H9 (cell line): ENCODE measurements around the gene TM4SF1. TPM values are rescaled to one million over a fixed set of nuclear protein-coding genes. Genes with fewer than 3 reads are reported as not detected.

Experiments
- DNase-seq: peaks from one replicate; pipeline ENCODE4 v3.0.0-alpha.2; 2017
- H2AFZ ChIP-seq: one replicate; pipeline ENCODE4 v1.6.1; 2013; ENCODE audit warnings: mild to moderate bottlenecking, low read length, control low read depth, moderate library complexity
- H2AK5ac ChIP-seq: 2 replicates; pipeline ENCODE4 v1.6.1; 2013; ENCODE audit warnings: low read length, control low read depth, mixed read lengths; ENCODE audit not compliant: insufficient read length
- H2BK120ac ChIP-seq: one replicate; pipeline ENCODE4 v1.6.1; 2013; ENCODE audit warnings: low read depth, mild to moderate bottlenecking, low read length, control low read depth, inconsistent platforms; ENCODE audit not compliant: poor library complexity, severe bottlenecking
- H2BK12ac ChIP-seq: 2 replicates; pipeline ENCODE4 v1.6.1; 2013; ENCODE audit warnings: low read length, control low read depth, mixed read lengths, low read depth; ENCODE audit not compliant: insufficient read length
- H2BK15ac ChIP-seq: 2 replicates; pipeline ENCODE4 v1.6.1; 2013; ENCODE audit warnings: low read depth, low read length, control low read depth
- H2BK20ac ChIP-seq: one replicate; pipeline ENCODE4 v1.6.1; 2013; ENCODE audit warnings: low read depth, mild to moderate bottlenecking, low read length, control low read depth, inconsistent platforms; ENCODE audit not compliant: poor library complexity, severe bottlenecking
- H2BK5ac ChIP-seq: 2 replicates; pipeline ENCODE4 v1.6.1; 2013; ENCODE audit warnings: low read length, control low read depth, mixed read lengths; ENCODE audit not compliant: insufficient read length
- H3K14ac ChIP-seq: 2 replicates; pipeline ENCODE4 v1.6.1; 2013; ENCODE audit warnings: low read length, control low read depth; ENCODE audit not compliant: insufficient read depth
- H3K18ac ChIP-seq: 2 replicates; pipeline ENCODE4 v1.6.1; 2013; ENCODE audit warnings: low read depth, mild to moderate bottlenecking, mixed read lengths, low read length, control low read depth; ENCODE audit not compliant: insufficient read length
- H3K23ac ChIP-seq: 2 replicates; pipeline ENCODE4 v1.6.1; 2013; ENCODE audit warnings: low read length, control low read depth, mixed read lengths, low read depth; ENCODE audit not compliant: insufficient read length
- H3K23me2 ChIP-seq: 2 replicates; pipeline ENCODE4 v1.6.1; 2013; ENCODE audit warnings: low read depth, mild to moderate bottlenecking, mixed read lengths, low read length, control low read depth; ENCODE audit not compliant: insufficient read length, poor library complexity, severe bottlenecking
- H3K27ac ChIP-seq: 2 replicates; pipeline ENCODE4 v1.5.1; 2013; ENCODE audit warnings: low read length, control low read depth, mixed read lengths, low read depth; ENCODE audit not compliant: insufficient read length
- H3K27me3 ChIP-seq: 2 replicates; pipeline ENCODE4 v1.6.1; 2013; ENCODE audit warnings: low read length, control low read depth, inconsistent platforms; ENCODE audit not compliant: insufficient read depth
- H3K4ac ChIP-seq: 2 replicates; pipeline ENCODE4 v1.6.1; 2013; ENCODE audit warnings: low read depth, mild to moderate bottlenecking, control low read depth, inconsistent platforms, low read length, moderate library complexity
- H3K4me1 ChIP-seq: 2 replicates; pipeline ENCODE4 v1.6.1; 2013; ENCODE audit warnings: low read length, control low read depth, inconsistent platforms; ENCODE audit not compliant: insufficient read depth
- H3K4me2 ChIP-seq: 2 replicates; pipeline ENCODE4 v1.6.1; 2013; ENCODE audit warnings: low read length, control low read depth, mixed read lengths; ENCODE audit not compliant: insufficient read length, insufficient read depth
- H3K56ac ChIP-seq: 2 replicates; pipeline ENCODE4 v1.6.1; 2013; ENCODE audit warnings: low read depth, mild to moderate bottlenecking, mixed read lengths, low read length, control low read depth; ENCODE audit not compliant: insufficient read length
- H3K79me1 ChIP-seq: 2 replicates; pipeline ENCODE4 v1.6.1; 2013; ENCODE audit warnings: low read depth, mild to moderate bottlenecking, moderate library complexity, low read length, control low read depth, inconsistent platforms; ENCODE audit not compliant: insufficient read depth, poor library complexity, severe bottlenecking
- H3K79me2 ChIP-seq: 2 replicates; pipeline ENCODE4 v1.6.1; 2013; ENCODE audit warnings: low read length, control low read depth, inconsistent platforms; ENCODE audit not compliant: insufficient read depth
- H3K9ac ChIP-seq: 2 replicates; pipeline ENCODE4 v1.6.1; 2013; ENCODE audit warnings: low read length, control low read depth, mixed read lengths; ENCODE audit not compliant: insufficient read length; ENCODE audit errors: extremely low read depth
- H3K9me3 ChIP-seq: one replicate; pipeline ENCODE4 v1.6.1; 2013; ENCODE audit warnings: low read depth, low read length, inconsistent platforms; ENCODE audit not compliant: control insufficient read depth
- H3T11ph ChIP-seq: one replicate; pipeline ENCODE4 v1.6.1; 2013; ENCODE audit warnings: mild to moderate bottlenecking, low read length, control low read depth, inconsistent platforms
- H4K20me1 ChIP-seq: one replicate; pipeline ENCODE4 v1.6.1; 2013; ENCODE audit not compliant: control insufficient read depth, insufficient read length, insufficient read depth
- H4K5ac ChIP-seq: 2 replicates; pipeline ENCODE4 v1.6.1; 2013; ENCODE audit warnings: low read depth, mild to moderate bottlenecking, mixed read lengths, low read length, control low read depth; ENCODE audit not compliant: insufficient read length
- H4K8ac ChIP-seq: replicated peaks from 2 replicates; pipeline ENCODE4 v1.6.1; 2013; ENCODE audit warnings: low read length, control low read depth, mixed read lengths, low read depth; ENCODE audit not compliant: insufficient read length
- H4K91ac ChIP-seq: 2 replicates; pipeline ENCODE4 v1.6.1; 2013; ENCODE audit warnings: low read depth, mild to moderate bottlenecking, moderate library complexity, mixed read lengths, low read length, control low read depth; ENCODE audit not compliant: insufficient read length
- H3K27ac Mint-ChIP-seq, 3 experiments: 2 replicates in 2 of 3; 3 replicates in 1 of 3; pipeline ENCODE4 v1.8.0; 2020 to 2021; ENCODE audit warnings: mixed read lengths in 3 of 3, mild to moderate bottlenecking in 1 of 3, moderate library complexity in 1 of 3
- H3K27me3 Mint-ChIP-seq: 2 replicates; pipeline ENCODE4 v1.8.0; 2021; ENCODE audit warnings: low read depth, mild to moderate bottlenecking, moderate library complexity, mixed read lengths
- H3K36me3 Mint-ChIP-seq, 3 experiments: 2 replicates in 2 of 3; 3 replicates in 1 of 3; pipeline ENCODE4 v1.8.0; 2020 to 2021; ENCODE audit warnings: low read depth in 3 of 3, mixed read lengths in 3 of 3; ENCODE audit not compliant: insufficient read depth in 1 of 3
- H3K4me1 Mint-ChIP-seq, 2 experiments: 2 replicates each; pipeline ENCODE4 v1.8.0; 2020; ENCODE audit warnings: mixed read lengths in 2 of 2
- H3K4me3 Mint-ChIP-seq, 2 experiments: 2 replicates in 1 of 2; 3 replicates in 1 of 2; pipeline ENCODE4 v1.8.0; 2020 to 2021; ENCODE audit warnings: mild to moderate bottlenecking in 2 of 2, mixed read lengths in 2 of 2, moderate library complexity in 1 of 2
- H3K9me3 Mint-ChIP-seq, 2 experiments: 2 replicates in 1 of 2; 3 replicates in 1 of 2; pipeline ENCODE4 v1.8.0; 2020; ENCODE audit warnings: mild to moderate bottlenecking in 2 of 2, mixed read lengths in 2 of 2, moderate library complexity in 1 of 2
- WGBS: extraction: QIAGEN DNeasy Blood & Tissue Kit; methylation state at CpG from one replicate; pipeline ENCODE4 v1.1.7; 2013; ENCODE audit warnings: missing lambda C conversion rate, low lambda C conversion rate, mixed read lengths; ENCODE audit not compliant: insufficient read length; ENCODE audit errors: extremely low coverage; 5-methylcytosine and 5-hydroxymethylcytosine counted together
- total RNA-seq: library from RNA; stranded (reverse); gene quantifications from 2 replicates; pipeline ENCODE4 v1.2.1, GENCODE V29; 2021
- TF ChIP-seq, protein P1 (sequence below): fragments of 200-600 bp; sonication (generic); conservative IDR thresholded peaks from 3 replicates; pipeline ENCODE4 v1.8.0; 2021; ENCODE audit warnings: antibody characterized with exemption, mild to moderate bottlenecking

The TM4SF1 gene
- total RNA-seq, 1 experiment from 2014 or later: 1.2 TPM

- Histone ChIP-seq H2BK120ac (no peak overlapping the region), H3K14ac (no peak overlapping the region), H2AFZ (no peak overlapping the region), H3K23me2 (no peaks in the 10 kb centered on the region), H2BK5ac (no peak overlapping the region), H4K8ac (no peak overlapping the region), H4K91ac (no peak overlapping the region), H2BK20ac (no peak overlapping the region), H2BK15ac (no peak overlapping the region), H3K79me2 (no peaks in the 10 kb centered on the region), H2AK5ac (no peak overlapping the region), H3K4me2 (no peak overlapping the region), H3K4ac (no peak overlapping the region), H3K23ac (no peak overlapping the region), H4K5ac (no peak overlapping the region), H3K9me3 (no peaks in the 10 kb centered on the region), H3T11ph (no peak overlapping the region), H3K9ac (no peak overlapping the region), H3K27me3 (no peaks in the 10 kb centered on the region), H3K56ac (no peak overlapping the region), H3K4me1 (no peaks in the 10 kb centered on the region), H2BK12ac (no peak overlapping the region), H3K27ac (no peak overlapping the region), H3K79me1 (no peaks in the 10 kb centered on the region), H3K18ac (no peak overlapping the region), H4K20me1 (no peaks in the 10 kb centered on the region)
- WGBS: no CpG with 5 or more reads among the region's 3 CpGs
- H3K9me3 Mint-ChIP-seq: no peaks in the 10 kb centered on the region; a peak in 1 of 5 replicates
- H3K36me3 Mint-ChIP-seq: no peaks in the 10 kb centered on the region
- H3K4me1 Mint-ChIP-seq: no peaks in the 10 kb centered on the region
- TF ChIP-seq, protein P1, sequence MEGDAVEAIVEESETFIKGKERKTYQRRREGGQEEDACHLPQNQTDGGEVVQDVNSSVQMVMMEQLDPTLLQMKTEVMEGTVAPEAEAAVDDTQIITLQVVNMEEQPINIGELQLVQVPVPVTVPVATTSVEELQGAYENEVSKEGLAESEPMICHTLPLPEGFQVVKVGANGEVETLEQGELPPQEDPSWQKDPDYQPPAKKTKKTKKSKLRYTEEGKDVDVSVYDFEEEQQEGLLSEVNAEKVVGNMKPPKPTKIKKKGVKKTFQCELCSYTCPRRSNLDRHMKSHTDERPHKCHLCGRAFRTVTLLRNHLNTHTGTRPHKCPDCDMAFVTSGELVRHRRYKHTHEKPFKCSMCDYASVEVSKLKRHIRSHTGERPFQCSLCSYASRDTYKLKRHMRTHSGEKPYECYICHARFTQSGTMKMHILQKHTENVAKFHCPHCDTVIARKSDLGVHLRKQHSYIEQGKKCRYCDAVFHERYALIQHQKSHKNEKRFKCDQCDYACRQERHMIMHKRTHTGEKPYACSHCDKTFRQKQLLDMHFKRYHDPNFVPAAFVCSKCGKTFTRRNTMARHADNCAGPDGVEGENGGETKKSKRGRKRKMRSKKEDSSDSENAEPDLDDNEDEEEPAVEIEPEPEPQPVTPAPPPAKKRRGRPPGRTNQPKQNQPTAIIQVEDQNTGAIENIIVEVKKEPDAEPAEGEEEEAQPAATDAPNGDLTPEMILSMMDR: no peak
- H3K27ac Mint-ChIP-seq: no peak overlapping the region
- no peaks in the 10 kb centered on the region for H3K27me3 Mint-ChIP-seq
- no peak for DNase-seq
- H3K4me3 Mint-ChIP-seq: no peak overlapping the region
Observed at GRCh38 chr3:149417174-149417573, 39.7 kb upstream of the TM4SF1 start.
